GM12878 (cell line): Measurements from ENCODE around the gene SGTA. TPM values are rescaled to one million over a fixed set of nuclear protein-coding genes. Genes with fewer than 3 reads are reported as not detected.

Source experiments
- BMI1 ChIP-seq: fragments of 450-650 bp; IDR thresholded peaks from 2 replicates; pipeline ENCODE4 v1.6.1; 2016; ENCODE audit warnings: mild to moderate bottlenecking, moderate library complexity, borderline replicate concordance
- CEBPB ChIP-seq, 2 experiments: fragments of 150-350 bp in 1 of 2; IDR thresholded peaks; 2 replicates each; pipeline ENCODE4 v1.6.1; 2012 to 2014; ENCODE audit warnings: low read depth in 2 of 2, low read length in 2 of 2, borderline replicate concordance in 1 of 2, inconsistent platforms in 1 of 2
- CHD4 ChIP-seq: fragments of 200-600 bp; sonication (generic); IDR thresholded peaks from 2 replicates; pipeline ENCODE4 v1.6.1; 2016; ENCODE audit warnings: mild to moderate bottlenecking
- EZH2 ChIP-seq: IDR thresholded peaks from 2 replicates; pipeline ENCODE4 v1.6.1; 2012; ENCODE audit warnings: low read depth, mild to moderate bottlenecking, control low read depth, inconsistent platforms, low read length, borderline replicate concordance; ENCODE audit not compliant: control insufficient read depth
- JUND ChIP-seq: IDR thresholded peaks from 2 replicates; pipeline ENCODE4 v1.6.1; 2012; ENCODE audit warnings: low read depth, mild to moderate bottlenecking, low read length, improper control_type of control experiment, moderate library complexity
- POLR2AphosphoS2 ChIP-seq: IDR thresholded peaks from 2 replicates; pipeline ENCODE4 v1.6.1; 2011; ENCODE audit warnings: low read depth, mild to moderate bottlenecking, low read length, improper control_type of control experiment, moderate library complexity
- RAD21 ChIP-seq: IDR thresholded peaks from 2 replicates; pipeline ENCODE4 v1.6.1; 2011; ENCODE audit warnings: mild to moderate bottlenecking, low read depth, low read length, moderate library complexity; ENCODE audit not compliant: insufficient read depth
- RAD51 ChIP-seq: fragments of 450-650 bp; IDR thresholded peaks from 2 replicates; pipeline ENCODE4 v1.6.1; 2016; ENCODE audit warnings: moderate library complexity, mild to moderate bottlenecking, inconsistent platforms
- SMAD5 ChIP-seq: IDR thresholded peaks from 2 replicates; pipeline ENCODE4 v1.6.1; 2016; ENCODE audit warnings: antibody characterized with exemption, low read depth
- SUPT20H ChIP-seq: IDR thresholded peaks from 2 replicates; pipeline ENCODE4 v1.6.1; 2011; ENCODE audit warnings: low read depth, mild to moderate bottlenecking, low read length, moderate library complexity, borderline replicate concordance; ENCODE audit not compliant: control insufficient read depth
- TBL1XR1 ChIP-seq: IDR thresholded peaks from 2 replicates; pipeline ENCODE4 v1.6.1; 2012; ENCODE audit warnings: low read depth, low read length, improper control_type of control experiment
- ZNF207 ChIP-seq: fragments of 450-650 bp; IDR thresholded peaks from 2 replicates; pipeline ENCODE4 v1.6.1; 2014; ENCODE audit warnings: antibody characterized with exemption, mild to moderate bottlenecking, borderline replicate concordance
- ZNF384 ChIP-seq: IDR thresholded peaks from 2 replicates; pipeline ENCODE4 v1.6.1; 2012; ENCODE audit warnings: low read depth, mild to moderate bottlenecking, low read length, improper control_type of control experiment, borderline replicate concordance
- polyA plus RNA-seq, 11 experiments: library from polyadenylated mRNA; depleted of rRNA in 4 of 11; unstranded in 6 of 11; stranded (reverse) in 5 of 11; fragments of >200 nt; fragmentation: Nextera tagmentation in 4 of 11; fragmentation: Illumina TruSeq in 1 of 11; extraction: Ambion mirVana in 4 of 11; extraction: Trizol in 1 of 11; gene quantifications; 1 replicate in 1 of 11; 2 replicates in 10 of 11; pipeline versions ENCODE4 v1.2.1 to v1.2.3, GENCODE V29; 2011 to 2016; ENCODE audit warnings: inconsistent platforms in 2 of 11, missing spikeins in 2 of 11, low read depth in 1 of 11
- total RNA-seq, 4 experiments: library from RNA; depleted of rRNA in 3 of 4; stranded (reverse); fragments of >200 nt in 3 of 4; fragmentation: Illumina TruSeq in 1 of 4; extraction: Trizol in 1 of 4; gene quantifications; 2 replicates each; pipeline versions ENCODE4 v1.2.1 to v1.2.3, GENCODE V29; 2013 to 2021
- TF ChIP-seq, protein P1 (sequence below): fragments of 450-650 bp; formaldehyde crosslinking; IDR thresholded peaks from 2 replicates; pipeline ENCODE4 v1.4.0; 2020; ENCODE audit warnings: mild to moderate bottlenecking, moderate library complexity
- TF ChIP-seq, protein P2 (sequence below): fragments of 450-650 bp; IDR thresholded peaks from 2 replicates; pipeline ENCODE4 v1.6.1; 2017; ENCODE audit warnings: antibody characterized with exemption, mild to moderate bottlenecking, moderate library complexity
- TF ChIP-seq, protein P3 (sequence below): IDR thresholded peaks from 2 replicates; pipeline ENCODE4 v1.6.1; 2012; ENCODE audit warnings: mild to moderate bottlenecking, low read depth, low read length
- TF ChIP-seq, protein P4 (sequence below): IDR thresholded peaks from 2 replicates; pipeline ENCODE4 v1.6.1; 2012; ENCODE audit warnings: low read depth, low read length, improper control_type of control experiment

SGTA gene
- total and polyA plus RNA-seq, 10 of the 15 experiments (the other 5 are each of a cell fraction or from before 2014, with no cell fraction given): 2.0 to 102 (median 48.2) TPM

DNA sequence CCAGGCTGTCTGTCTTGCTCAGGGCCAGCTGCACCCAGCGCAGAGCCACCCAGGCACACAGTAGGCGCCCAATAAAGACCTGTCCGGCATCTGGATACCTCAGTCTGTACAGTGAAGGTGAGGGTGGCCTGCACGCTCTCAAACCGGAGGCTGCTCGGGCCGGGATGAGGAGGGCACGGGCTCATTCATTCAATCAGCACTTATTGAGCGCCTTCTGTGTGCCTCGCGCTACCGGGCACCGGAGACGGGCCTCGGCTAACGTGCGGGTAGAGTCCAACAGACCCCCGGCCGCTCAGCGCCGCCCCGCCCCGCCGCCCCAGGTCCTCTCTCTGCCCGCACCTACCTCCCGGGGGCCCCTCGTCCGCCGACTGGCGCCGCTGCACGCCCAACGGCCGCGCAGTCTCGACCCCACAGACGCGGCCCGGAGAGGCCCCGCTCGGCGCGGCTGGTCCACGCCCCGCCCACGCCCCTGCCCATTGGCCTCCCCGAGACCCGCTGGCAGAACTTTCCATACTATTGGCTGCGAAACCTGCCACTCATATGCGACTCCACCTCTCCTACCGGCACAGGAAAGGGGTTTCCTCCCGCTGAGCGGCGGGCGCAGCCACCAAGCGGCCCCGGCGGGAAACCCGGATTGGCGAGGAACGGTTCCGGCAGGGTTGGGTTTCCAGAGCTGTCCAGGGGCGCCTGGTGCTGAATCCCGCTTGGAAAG lies 43.3 kb downstream of the SGTA start, which contains the start of gene SLC39A3 (continued):
- TF ChIP-seq, protein P1, sequence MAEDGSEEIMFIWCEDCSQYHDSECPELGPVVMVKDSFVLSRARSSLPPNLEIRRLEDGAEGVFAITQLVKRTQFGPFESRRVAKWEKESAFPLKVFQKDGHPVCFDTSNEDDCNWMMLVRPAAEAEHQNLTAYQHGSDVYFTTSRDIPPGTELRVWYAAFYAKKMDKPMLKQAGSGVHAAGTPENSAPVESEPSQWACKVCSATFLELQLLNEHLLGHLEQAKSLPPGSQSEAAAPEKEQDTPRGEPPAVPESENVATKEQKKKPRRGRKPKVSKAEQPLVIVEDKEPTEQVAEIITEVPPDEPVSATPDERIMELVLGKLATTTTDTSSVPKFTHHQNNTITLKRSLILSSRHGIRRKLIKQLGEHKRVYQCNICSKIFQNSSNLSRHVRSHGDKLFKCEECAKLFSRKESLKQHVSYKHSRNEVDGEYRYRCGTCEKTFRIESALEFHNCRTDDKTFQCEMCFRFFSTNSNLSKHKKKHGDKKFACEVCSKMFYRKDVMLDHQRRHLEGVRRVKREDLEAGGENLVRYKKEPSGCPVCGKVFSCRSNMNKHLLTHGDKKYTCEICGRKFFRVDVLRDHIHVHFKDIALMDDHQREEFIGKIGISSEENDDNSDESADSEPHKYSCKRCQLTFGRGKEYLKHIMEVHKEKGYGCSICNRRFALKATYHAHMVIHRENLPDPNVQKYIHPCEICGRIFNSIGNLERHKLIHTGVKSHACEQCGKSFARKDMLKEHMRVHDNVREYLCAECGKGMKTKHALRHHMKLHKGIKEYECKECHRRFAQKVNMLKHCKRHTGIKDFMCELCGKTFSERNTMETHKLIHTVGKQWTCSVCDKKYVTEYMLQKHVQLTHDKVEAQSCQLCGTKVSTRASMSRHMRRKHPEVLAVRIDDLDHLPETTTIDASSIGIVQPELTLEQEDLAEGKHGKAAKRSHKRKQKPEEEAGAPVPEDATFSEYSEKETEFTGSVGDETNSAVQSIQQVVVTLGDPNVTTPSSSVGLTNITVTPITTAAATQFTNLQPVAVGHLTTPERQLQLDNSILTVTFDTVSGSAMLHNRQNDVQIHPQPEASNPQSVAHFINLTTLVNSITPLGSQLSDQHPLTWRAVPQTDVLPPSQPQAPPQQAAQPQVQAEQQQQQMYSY (CRISPR knock-in tag): no peak
- TF ChIP-seq, protein P2, sequence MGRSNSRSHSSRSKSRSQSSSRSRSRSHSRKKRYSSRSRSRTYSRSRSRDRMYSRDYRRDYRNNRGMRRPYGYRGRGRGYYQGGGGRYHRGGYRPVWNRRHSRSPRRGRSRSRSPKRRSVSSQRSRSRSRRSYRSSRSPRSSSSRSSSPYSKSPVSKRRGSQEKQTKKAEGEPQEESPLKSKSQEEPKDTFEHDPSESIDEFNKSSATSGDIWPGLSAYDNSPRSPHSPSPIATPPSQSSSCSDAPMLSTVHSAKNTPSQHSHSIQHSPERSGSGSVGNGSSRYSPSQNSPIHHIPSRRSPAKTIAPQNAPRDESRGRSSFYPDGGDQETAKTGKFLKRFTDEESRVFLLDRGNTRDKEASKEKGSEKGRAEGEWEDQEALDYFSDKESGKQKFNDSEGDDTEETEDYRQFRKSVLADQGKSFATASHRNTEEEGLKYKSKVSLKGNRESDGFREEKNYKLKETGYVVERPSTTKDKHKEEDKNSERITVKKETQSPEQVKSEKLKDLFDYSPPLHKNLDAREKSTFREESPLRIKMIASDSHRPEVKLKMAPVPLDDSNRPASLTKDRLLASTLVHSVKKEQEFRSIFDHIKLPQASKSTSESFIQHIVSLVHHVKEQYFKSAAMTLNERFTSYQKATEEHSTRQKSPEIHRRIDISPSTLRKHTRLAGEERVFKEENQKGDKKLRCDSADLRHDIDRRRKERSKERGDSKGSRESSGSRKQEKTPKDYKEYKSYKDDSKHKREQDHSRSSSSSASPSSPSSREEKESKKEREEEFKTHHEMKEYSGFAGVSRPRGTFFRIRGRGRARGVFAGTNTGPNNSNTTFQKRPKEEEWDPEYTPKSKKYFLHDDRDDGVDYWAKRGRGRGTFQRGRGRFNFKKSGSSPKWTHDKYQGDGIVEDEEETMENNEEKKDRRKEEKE: no peak
- no peak for TF ChIP-seq BMI1
- TF ChIP-seq ZNF384: no peak
- 0 out of 2 replicates have a peak, but pooled peaks have one; percentile 8 for TF ChIP-seq RAD21
- TF ChIP-seq, protein P3, sequence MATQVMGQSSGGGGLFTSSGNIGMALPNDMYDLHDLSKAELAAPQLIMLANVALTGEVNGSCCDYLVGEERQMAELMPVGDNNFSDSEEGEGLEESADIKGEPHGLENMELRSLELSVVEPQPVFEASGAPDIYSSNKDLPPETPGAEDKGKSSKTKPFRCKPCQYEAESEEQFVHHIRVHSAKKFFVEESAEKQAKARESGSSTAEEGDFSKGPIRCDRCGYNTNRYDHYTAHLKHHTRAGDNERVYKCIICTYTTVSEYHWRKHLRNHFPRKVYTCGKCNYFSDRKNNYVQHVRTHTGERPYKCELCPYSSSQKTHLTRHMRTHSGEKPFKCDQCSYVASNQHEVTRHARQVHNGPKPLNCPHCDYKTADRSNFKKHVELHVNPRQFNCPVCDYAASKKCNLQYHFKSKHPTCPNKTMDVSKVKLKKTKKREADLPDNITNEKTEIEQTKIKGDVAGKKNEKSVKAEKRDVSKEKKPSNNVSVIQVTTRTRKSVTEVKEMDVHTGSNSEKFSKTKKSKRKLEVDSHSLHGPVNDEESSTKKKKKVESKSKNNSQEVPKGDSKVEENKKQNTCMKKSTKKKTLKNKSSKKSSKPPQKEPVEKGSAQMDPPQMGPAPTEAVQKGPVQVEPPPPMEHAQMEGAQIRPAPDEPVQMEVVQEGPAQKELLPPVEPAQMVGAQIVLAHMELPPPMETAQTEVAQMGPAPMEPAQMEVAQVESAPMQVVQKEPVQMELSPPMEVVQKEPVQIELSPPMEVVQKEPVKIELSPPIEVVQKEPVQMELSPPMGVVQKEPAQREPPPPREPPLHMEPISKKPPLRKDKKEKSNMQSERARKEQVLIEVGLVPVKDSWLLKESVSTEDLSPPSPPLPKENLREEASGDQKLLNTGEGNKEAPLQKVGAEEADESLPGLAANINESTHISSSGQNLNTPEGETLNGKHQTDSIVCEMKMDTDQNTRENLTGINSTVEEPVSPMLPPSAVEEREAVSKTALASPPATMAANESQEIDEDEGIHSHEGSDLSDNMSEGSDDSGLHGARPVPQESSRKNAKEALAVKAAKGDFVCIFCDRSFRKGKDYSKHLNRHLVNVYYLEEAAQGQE: peak; percentile 99
- TF ChIP-seq RAD51: no peak
- TF ChIP-seq CHD4: no peak
- TF ChIP-seq, protein P4, sequence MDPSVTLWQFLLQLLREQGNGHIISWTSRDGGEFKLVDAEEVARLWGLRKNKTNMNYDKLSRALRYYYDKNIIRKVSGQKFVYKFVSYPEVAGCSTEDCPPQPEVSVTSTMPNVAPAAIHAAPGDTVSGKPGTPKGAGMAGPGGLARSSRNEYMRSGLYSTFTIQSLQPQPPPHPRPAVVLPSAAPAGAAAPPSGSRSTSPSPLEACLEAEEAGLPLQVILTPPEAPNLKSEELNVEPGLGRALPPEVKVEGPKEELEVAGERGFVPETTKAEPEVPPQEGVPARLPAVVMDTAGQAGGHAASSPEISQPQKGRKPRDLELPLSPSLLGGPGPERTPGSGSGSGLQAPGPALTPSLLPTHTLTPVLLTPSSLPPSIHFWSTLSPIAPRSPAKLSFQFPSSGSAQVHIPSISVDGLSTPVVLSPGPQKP: peak; percentile 35
- peak; percentile 75 for TF ChIP-seq ZNF207
- no peak for TF ChIP-seq JUND
- no peak for TF ChIP-seq SMAD5
- TF ChIP-seq TBL1XR1: peak; percentile 77; the same call in 1 of the 2 replicates
- TF ChIP-seq POLR2AphosphoS2: no peak
- no peak for TF ChIP-seq EZH2
- TF ChIP-seq SUPT20H: no peak
- 0 out of 4 replicates have a peak, but pooled peaks of 1 of the 2 experiments have one; percentile 20 for TF ChIP-seq CEBPB (IDR thresholded peaks at IDR 0.05; ENCODE audit: borderline replicate concordance in 1 of 2, low read depth in 2 of 2, low read length in 2 of 2)
